Naive B cell (primary cell): ENCODE data around the gene CCNI2. TPM values are rescaled to one million over a fixed set of nuclear protein-coding genes. Genes with fewer than 3 reads are reported as not detected.

Experiments used
- polyA plus RNA-seq, 6 donors: library from polyadenylated mRNA; unstranded; fragments of 300-500 nt; fragmentation: Illumina TruSeq; gene quantifications; one replicate each; pipeline ENCODE4 v1.2.3, GENCODE V29; 2021; ENCODE audit warnings: low read depth in 6 of 6

The CCNI2 gene
- polyA plus RNA-seq, 6 donors from 2014 or later, result not detected

Other genes with a start within 250 kb of the CCNI2 start
- not detected for gene IL5, start 203.9 kb upstream of the CCNI2 start, polyA plus RNA-seq
- gene RAD50, start 190.4 kb upstream of the CCNI2 start, polyA plus RNA-seq, result 10 to 100 TPM; 10.1 to 33.5 (median 19.9) TPM
- not detected for gene IL13, start 89.3 kb upstream of the CCNI2 start, polyA plus RNA-seq
- not detected for gene IL4, start 73.4 kb upstream of the CCNI2 start, polyA plus RNA-seq
- 10 to 100 TPM in 1 of 6 donors, 1 to 10 TPM in 5; 4.3 to 10.2 (median 7.3) TPM for gene KIF3A, start 9.9 kb upstream of the CCNI2 start, polyA plus RNA-seq
- gene SEPTIN8, start 29.8 kb downstream of the CCNI2 start, polyA plus RNA-seq, result under 1 TPM in 4 of 6 donors, not detected in 2; 0.11 to 0.27 (median 0.22) TPM
- gene SOWAHA, start 65.9 kb downstream of the CCNI2 start, polyA plus RNA-seq, result not detected
- under 1 TPM in 1 of 6 donors, not detected in 5; 0.26 TPM for gene SHROOM1, start 83.2 kb downstream of the CCNI2 start, polyA plus RNA-seq
- gene GDF9, start 119.0 kb downstream of the CCNI2 start, polyA plus RNA-seq, result under 1 TPM in 2 of 6 donors, not detected in 4; 0.14 to 0.45 TPM
- 100 to 1,000 TPM; 413 to 500 (median 433) TPM for gene UQCRQ, start 119.2 kb downstream of the CCNI2 start, polyA plus RNA-seq
- gene LEAP2, start 126.2 kb downstream of the CCNI2 start, polyA plus RNA-seq, result 1 to 10 TPM; 1.6 to 3.2 (median 2.2) TPM
- gene AFF4, start 216.2 kb downstream of the CCNI2 start, polyA plus RNA-seq, result 10 to 100 TPM; 44.4 to 79.0 (median 52.1) TPM